NCI-H2227 (cell line): Measurements from ENCODE around the gene MTFR1L.

Experiments
- DNase-seq: peaks from one replicate; lab custom pipeline; 2025; ENCODE audit not compliant: unreplicated experiment; lab: John Stamatoyannopoulos, UW

Gene MTFR1L

GRCh38 chr1:25787760-25788166 lies 32.0 kb upstream of the MTFR1L start:
- DNase-seq = no peak

GRCh38 chr1:25790472-25790871 lies 29.3 kb upstream of the MTFR1L start:
- DNase-seq = no peak

- no peak for DNase-seq
These were observed 27.6 kb upstream of the MTFR1L start for GRCh38 chr1:25792115-25792514.

GRCh38 chr1:25793585-25794170 lies 26.1 kb upstream of the MTFR1L start:
- DNase-seq = no peak

DNA sequence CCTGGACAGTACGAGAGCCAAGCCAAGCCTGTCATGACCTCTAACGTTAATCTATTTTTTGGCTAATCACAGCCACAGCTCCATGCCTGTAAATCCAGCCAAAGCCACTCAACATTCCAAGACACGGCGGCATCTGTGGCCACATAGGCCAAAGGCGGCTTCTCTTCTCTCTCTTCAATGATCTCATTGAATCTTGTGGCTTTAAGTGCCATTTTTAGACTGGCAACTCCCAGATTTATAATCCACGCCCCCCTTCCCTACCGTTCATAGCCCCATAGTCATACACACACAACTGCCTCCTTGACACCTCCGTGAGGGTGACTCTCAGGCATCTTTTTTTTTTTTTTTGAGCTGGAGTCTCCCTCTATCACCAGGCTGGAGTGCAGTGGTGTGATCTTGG lies 25.4 kb upstream of the MTFR1L start:
- no peak for DNase-seq

DNA sequence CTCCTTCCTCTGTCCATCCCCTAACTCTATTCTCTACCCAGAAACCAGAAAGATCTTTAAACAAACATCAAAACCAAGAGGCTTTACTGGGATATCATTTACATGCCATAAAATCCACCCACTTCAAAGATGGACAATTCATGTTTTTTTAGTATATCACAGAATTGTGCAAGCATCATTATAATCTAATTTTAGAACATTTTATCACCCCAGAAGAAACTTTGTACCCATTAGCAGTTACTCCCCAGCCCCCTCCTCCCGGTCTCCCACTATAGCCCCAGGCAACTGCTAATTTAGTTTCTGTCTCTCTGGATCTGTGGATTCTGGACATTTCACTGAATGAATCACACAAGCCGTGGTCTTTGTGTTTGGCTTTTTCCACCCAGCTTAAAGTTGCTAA lies 24.5 kb upstream of the MTFR1L start:
- no peak for DNase-seq

DNA sequence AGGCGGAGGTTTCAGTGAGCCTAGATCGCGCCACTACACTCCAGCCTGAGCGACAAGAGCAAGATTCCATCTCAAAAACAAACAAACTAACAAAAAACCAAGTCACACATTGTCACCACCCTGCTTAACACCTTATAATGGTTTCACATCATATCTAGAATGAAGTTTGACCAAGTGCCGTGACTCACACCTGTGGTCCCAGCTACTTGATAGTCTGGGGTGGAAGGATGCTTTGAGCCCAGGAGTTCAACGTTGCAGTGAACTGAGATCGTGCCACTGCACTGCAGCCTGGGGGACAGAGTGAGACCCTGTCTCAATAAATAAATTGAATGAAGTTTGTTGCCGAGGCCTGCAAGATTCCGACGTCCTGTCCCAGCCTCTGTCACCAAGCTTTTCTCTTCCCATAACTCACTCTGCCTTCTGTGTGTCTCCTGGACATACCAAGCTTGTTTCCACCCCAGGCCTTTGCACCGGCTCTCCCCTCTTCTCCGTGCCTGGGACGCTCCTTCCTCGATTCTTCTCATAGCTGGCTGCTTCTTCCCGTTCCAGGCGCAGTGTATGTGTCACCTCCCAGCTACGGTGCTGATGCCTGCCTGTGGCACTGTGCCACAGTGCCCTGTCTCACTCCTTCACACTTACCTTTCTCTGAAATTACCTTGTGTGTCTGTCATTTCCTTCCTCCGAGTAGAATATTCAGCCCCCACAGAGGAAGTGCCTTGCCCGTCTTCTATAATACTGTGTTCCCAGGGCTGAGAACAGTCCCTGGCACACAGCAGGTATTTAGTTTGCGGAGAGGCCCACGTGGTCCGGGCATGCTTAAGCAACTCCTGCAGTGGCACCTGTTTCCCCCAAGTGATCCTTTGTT lies 23.6 kb upstream of the MTFR1L start:
- no peak for DNase-seq

GRCh38 chr1:25796811-25797458 lies 22.8 kb upstream of the MTFR1L start:
- DNase-seq = peak; percentile 93

DNA sequence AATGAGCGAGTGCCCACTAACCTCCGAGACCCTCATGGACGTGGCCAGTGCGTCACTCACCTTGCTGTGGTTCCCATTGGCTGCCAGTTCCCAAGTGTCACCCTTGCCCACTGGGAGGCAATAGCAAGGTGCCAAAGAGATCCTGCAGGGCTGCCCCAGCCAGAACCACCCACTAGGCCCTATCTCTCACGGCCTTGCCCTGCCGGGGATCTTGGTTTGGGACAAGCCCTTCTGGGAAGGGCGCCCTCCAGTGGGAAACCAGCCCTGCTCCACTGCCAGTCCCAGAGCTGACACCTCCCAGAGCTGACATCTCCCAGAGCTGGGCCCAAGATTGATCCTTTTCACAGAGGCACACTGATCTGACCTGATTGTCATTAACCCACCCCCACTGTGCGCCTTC lies 21.8 kb upstream of the MTFR1L start:
- peak; percentile 17 for DNase-seq

DNA sequence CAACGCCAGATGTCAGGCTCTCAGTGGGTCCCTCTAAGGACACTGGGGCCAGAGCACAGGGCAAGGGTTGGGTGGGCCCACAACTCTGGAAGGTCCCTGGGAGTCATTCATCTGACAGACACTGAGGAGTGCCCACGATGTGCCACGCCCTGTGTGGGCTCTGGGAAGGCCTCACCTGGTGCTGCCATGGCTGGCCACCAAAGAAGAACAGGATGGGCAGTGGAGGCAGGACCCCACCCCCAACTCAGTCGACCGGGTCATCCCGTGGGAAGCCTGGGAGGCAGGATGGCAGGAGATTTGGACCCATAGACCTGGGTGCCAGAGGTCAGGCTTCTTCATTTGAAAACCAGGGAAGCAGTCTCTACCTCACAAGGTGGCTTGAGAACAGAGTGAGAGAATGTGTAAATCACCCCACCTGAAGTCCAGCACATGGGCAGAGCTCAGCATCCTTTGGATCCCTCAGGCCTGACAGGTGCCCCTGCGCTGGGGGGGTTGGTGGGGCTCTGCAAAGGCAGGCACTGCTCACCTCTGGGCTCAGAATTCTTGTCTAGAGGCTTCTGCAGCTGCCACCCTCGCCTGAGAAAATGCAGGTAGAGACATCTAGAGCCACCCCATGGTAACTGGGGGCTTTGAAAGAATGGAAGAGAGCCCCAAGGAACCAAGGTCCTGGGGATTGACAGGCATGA lies 20.9 kb upstream of the MTFR1L start:
- DNase-seq = no peak

GRCh38 chr1:25799352-25799934 lies 20.3 kb upstream of the MTFR1L start:
- no peak for DNase-seq

DNA sequence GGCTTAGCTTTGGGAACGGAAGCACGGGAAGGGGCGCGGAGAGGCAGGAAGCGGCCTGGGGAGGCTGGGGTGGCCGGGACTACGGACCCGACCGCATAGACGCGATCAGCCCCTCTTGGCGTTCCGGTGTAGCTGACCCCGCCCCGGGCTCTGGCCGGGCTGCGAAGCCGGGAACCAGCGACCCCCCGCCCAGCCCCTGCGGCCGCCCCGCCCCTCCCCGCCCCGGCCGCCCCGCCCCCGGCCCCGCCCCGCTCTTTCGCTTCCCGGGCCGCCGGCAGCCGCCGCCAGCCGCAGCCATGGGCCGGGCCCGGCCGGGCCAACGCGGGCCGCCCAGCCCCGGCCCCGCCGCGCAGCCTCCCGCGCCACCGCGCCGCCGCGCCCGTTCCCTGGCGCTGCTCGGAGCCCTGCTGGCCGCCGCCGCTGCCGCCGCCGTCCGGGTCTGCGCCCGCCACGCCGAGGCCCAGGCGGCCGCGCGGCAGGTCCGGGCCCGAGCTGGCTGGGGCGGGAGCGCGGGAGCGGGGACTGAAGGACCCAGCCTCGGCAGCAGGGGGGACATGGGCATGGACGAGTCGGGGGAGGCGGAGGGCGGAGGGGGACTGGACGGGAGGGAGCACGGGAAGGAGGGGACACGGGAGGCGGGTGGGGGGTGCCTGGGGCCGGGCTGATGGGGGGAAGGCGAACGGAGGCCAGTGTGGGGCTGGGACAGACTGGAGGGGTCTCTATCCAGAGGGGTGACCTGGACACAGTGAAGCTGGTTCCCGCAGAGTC lies 19.6 kb upstream of the MTFR1L start, which contains the start of gene SELENON:
Gene SELENON (plus strand): TSS at position 259 of the 768 bp plus-strand sequence. CDS start 38 bp downstream, at position 297.
- DNase-seq = peak; percentile 74

DNA sequence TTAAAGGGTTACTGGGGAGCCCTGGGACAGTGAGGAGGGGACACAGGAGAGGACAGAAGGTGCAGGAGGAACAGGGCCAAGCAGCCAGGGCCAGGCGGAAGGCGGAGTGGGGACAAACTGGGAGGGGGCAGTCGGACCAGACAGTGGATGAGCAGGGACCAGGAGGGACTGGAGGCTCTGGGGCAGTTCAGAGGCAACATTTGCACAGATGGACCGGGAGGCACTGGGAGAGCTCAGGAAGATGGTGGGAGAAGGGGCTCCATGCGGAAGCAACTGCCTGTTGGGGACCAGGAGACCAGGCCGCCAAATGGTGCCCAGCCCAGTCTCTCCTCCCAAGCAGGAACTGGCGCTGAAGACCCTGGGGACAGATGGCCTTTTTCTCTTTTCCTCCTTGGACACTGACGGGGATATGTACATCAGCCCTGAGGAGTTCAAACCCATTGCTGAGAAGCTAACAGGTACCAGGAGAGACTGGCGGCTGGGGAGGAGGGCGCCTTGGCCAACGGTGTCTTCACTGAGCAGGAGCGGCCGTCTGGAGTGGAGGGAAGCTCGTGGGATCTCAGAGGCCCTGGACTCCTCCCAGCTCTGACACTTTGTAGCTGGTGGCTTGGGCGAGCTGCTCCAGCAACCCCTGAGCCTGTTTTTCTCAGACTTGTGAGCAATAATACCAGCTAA lies 18.9 kb upstream of the MTFR1L start:
- DNase-seq = peak; percentile 49

DNA sequence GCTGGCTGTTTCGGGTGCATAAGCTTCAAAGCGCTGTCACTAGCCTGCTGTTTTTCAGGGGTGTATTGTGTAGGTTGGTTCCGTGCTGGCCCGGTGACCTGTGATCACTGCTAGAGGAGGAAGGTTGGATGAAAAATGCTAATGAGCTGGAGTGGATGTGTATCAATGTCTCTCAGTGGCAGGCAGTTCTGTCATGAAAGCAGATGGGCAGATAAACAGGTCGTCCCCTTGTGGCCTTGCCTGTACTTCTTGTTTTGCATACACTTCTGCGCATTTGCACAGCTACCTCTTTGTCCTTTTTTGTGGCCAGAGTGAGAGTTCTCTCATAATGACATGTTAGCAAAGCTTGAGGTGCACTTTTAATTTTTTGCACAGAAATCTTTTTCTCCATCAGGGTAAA lies 16.8 kb upstream of the MTFR1L start:
- DNase-seq = no peak

GRCh38 chr1:25803368-25803767 lies 16.4 kb upstream of the MTFR1L start:
- no peak for DNase-seq

DNA sequence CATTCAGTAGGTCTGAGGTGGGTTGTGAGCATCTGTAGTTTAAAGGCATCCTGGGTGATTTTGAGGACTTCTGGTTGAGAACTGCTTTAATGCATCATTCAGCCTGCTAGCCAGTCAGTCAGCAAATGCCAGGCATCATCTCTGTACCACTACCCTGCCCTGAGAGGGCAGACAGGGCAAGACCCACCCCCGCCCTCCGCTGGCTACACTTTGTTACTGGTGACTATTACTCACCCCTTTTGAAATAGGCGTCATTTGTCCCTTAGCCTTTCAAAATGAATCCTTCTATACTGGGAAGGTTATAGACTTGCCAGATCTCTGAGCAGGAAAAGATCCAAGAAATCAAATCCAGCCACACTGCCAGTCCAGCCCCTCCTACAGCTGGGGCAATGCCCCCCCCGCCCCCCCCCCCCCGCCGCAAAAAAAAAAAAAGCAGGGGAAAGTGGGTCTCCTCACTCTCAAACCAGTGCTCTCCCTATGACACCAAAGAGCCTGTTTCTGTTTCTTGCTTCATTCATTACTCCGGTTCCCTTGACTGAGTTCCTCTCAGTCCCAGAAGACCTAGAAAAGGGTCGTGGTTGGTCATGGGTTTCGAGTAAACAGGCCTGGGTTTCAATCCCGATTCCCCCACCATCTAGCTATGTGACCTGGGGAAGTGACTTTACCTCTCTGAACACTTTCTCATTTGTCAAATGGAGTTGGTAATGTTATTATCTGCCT lies 15.3 kb upstream of the MTFR1L start:
- DNase-seq = no peak

DNA sequence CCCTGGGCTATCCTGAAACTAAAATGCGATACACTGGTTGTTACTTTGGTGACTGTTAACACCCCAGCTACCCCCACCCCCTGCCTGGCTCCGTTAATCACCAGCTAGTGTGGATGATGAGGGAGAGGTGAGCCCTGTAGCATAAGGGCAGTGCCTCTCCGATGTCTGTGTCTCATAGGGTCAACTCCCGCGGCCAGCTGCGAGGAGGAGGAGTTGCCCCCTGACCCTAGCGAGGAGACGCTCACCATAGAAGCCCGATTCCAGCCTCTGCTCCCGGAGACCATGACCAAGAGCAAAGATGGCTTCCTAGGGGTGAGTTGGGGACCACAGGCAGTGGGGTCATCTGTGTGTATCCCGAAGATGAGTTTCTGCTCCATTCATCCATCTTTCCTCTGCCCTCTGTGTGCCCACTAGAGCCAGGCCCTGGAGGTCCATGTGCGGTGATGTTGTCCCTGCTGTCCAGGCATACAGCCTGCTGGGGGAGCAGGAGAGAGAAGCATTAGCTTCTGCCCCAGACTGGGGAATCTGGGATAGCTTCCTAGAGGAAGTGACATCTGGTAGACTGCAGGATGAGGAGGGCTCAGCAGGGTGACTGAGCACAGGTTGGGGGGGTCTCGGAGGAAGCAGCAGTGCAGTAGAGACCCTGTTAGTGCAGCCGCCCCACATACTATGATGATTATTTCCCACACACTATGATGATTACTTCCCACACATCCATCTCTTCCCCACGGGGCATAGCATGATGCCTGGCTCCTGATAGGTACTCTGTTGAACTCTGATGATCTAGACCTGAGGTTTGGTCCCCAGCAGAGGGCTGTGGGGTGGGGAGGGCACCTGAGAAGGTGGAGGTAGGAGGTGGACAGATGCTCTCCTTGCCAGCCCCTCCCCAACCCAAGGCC lies 14.5 kb upstream of the MTFR1L start:
- DNase-seq = no peak

GRCh38 chr1:25805863-25806225 lies 13.9 kb upstream of the MTFR1L start:
- DNase-seq = no peak
